ENCODE data around the gene KNOP1. TPM values are rescaled to one million over a fixed set of nuclear protein-coding genes. Genes with fewer than 3 reads are reported as not detected.

Gene KNOP1
- total RNA-seq, 2 donors from 2014 or later, result 16.8 to 32.8 TPM

DNA sequence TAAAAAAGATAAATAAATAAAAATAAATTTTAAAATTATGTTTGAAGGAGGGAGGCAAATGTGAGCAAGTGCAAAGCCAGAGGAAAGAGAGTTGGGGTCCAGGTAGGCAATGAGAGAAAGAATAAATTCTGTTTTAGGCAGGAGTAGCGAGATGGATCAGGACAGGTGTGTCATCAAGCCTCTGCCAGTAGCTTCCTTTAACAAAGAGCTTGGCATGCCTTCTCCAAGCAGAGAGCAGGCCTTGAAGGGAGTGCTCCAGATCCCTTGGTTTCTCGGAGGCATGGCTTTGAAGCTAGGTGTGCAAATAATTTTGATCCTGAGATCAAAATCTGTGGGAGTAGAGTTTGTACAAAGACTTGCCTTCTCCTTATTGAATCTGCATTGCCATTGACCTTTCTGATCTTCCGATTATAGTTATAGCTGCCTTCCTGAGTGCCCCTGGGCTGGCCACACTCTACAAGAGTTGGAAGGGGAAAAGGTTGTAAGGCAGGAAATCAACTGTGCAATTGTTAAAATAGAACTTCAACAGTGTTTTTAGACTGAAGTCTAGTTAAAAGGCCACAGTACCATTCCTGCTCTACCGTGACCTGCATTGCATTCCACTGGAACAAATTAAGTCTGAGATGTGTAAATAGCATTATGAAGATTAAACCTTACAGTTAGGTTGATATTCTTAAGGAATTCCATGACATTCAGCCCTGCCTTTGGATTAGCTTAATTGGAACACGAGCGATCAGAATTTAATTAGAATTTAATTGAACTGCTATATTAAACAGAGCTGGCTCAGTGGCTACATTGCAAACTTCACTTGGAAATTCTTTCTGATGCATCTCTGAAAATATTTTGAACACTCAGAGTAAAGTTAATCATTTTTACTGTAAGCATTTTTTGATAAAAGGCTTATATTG lies 33.7 kb upstream of the KNOP1 start:
- Mint-ChIP-seq H3K9me3 (no peaks in the 10 kb centered on the region), H3K27me3 (no peaks in the 10 kb centered on the region)
- DNase-seq (ENCODE audit: low spot score), result no peak

DNA sequence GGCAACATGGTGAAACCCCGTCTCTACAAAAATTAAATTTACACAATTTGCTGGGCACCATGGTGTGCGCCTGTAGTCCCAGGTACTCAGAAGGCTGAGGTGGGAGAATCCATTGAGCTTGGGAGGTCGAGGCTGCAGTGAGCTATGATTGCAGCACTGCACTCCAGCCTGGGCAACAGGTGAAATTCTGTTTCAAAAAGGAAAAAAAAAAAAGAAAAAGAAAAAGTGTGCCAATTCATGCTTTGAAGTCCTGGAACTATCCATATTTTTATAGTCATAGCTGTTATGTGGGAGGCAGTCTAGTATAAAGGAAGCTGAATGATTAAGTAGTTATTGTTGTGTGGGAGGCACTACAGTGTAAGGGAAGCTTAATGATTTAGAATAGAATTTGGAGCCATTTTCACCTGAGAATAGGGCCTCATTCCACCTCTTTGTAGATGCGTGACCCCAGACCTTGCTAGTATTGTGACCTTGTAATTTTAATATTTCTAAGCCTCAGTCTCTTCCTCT lies 31.6 kb upstream of the KNOP1 start:
- Mint-ChIP-seq H3K4me1 (ENCODE audit: low read depth in 2 of 2) (no peaks in the 10 kb centered on the region), H3K9me3 (no peaks in the 10 kb centered on the region), H3K27ac (no peak overlapping the region), H3K4me3 (no peak overlapping the region), H3K36me3 (no peaks in the 10 kb centered on the region), H3K27me3 (no peaks in the 10 kb centered on the region)
- no peak for ATAC-seq
- DNase-seq (ENCODE audit: low spot score), result no peak

More for the DNA sequence above, 33.7 kb upstream of the KNOP1 start:
- H3K4me1 Mint-ChIP-seq (ENCODE audit: low read depth in 2 of 2), result no peaks in the 10 kb centered on the region
- no peaks in the 10 kb centered on the region for H3K36me3 Mint-ChIP-seq
- no peak overlapping the region for H3K4me3 Mint-ChIP-seq
- ATAC-seq, result no peak
- no peak overlapping the region for H3K27ac Mint-ChIP-seq

DNA sequence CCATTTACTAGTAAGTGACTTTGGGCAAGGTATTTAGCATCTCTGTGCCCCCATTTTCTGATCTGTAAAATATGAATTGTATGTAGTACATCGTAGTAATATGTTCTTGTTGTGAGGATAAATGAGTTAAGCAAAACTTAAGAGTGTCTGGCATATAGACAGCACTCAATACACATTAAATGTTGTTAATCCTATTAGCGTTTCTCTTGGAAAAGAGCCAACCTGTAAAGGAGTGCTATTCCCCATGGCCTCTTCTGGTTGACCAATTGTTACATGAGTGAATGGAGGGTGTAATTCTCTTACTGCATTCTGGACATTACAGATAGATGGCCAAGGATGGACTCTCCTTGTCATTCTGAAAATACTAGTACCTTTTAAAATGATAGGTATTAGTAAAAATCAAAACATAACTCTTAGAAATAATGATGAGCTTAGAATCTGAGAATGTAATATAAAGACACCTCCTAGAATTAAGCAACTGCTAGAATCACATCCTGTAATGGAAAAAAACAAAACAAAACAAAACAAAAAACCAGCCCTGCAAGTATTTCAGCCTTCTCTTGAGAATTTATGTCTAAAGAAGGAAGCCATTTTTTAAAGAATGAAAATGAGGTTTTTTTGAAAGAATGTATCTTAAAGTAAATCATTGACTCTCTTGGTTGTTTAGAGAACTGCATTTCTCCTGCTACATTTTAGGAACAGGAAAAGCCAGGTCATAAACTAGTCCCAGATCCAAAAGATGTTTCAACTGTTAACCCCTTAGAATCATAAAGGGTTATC lies 30.6 kb upstream of the KNOP1 start:
- no peak overlapping the region for H3K4me3 Mint-ChIP-seq
- DNase-seq (ENCODE audit: low spot score) (no peak), ATAC-seq (no peak)
- no peaks in the 10 kb centered on the region for H3K4me1 Mint-ChIP-seq (ENCODE audit: low read depth in 2 of 2)
- H3K9me3 Mint-ChIP-seq, result no peaks in the 10 kb centered on the region
- H3K36me3 Mint-ChIP-seq, result no peaks in the 10 kb centered on the region
- no peaks in the 10 kb centered on the region for H3K27me3 Mint-ChIP-seq
- H3K27ac Mint-ChIP-seq, result no peak overlapping the region

DNA sequence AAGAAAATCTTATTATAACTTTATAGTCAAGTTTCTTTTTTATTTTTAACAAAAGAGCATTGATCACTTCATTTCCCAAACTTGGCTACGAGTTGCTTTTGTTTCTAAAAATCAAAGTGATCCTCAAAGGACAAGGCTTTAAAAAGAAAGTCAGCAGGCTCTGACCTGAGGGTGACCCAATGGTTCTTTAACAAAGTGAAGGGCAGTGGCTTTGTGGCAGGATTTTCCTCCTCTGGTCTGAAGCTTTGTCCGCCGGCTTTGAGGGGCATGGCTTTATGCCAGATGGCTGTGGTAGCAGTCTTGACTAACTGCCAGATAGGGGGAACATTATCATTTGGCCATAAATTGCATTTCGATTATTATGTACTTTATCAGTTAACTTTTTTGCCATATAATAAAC lies 28.5 kb upstream of the KNOP1 start:
- Mint-ChIP-seq H3K27ac (no peak overlapping the region), H3K9me3 (no peaks in the 10 kb centered on the region), H3K4me1 (ENCODE audit: low read depth in 2 of 2) (no peaks in the 10 kb centered on the region), H3K36me3 (no peaks in the 10 kb centered on the region), H3K27me3 (no peaks in the 10 kb centered on the region), H3K4me3 (no peak overlapping the region)
- DNase-seq (ENCODE audit: low spot score) (no peak), ATAC-seq (no peak)

DNA sequence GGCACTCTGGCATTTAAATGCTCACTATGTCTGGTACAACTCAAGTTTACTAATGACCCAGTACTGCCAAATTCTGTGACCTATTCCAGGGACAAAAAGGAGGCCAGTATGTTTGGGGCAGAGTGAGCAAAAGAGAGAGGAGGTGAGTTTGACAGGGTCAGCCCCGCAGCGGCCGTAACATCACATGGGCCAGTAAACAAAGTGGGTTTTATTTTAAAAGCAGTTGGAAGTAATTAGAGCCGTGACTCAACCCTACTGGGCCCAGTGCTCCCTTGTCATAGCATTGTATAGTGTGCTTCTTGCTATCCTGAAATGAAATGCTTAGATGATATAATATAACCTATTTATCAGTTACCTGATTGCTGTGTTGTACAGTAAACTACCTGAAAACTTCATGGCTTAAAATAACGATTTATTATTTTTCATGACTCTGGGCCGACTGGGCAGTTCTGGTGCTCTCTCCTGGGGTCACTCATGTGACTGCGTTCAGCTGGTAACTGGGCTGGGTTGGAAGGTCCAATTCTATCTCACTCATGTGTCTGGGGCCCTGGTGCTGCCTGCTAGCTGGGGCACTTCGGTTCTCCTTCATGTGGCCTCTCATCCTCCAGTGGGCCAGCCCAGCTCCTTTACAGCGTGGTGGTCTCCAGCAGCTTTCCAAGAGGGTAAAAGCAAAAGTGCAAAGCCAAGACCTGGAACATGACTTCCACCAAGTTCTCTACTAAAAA lies 27.4 kb upstream of the KNOP1 start:
- no peak for DNase-seq (ENCODE audit: low spot score)
- H3K4me3 Mint-ChIP-seq, result no peak overlapping the region
- H3K4me1 Mint-ChIP-seq (ENCODE audit: low read depth in 2 of 2), result no peaks in the 10 kb centered on the region
- H3K9me3 Mint-ChIP-seq, result no peaks in the 10 kb centered on the region
- H3K27me3 Mint-ChIP-seq, result peaks cover under 1% of the 10 kb centered on the region in 2 donors
- no peaks in the 10 kb centered on the region for H3K36me3 Mint-ChIP-seq
- ATAC-seq, result no peak
- no peak overlapping the region for H3K27ac Mint-ChIP-seq

DNA sequence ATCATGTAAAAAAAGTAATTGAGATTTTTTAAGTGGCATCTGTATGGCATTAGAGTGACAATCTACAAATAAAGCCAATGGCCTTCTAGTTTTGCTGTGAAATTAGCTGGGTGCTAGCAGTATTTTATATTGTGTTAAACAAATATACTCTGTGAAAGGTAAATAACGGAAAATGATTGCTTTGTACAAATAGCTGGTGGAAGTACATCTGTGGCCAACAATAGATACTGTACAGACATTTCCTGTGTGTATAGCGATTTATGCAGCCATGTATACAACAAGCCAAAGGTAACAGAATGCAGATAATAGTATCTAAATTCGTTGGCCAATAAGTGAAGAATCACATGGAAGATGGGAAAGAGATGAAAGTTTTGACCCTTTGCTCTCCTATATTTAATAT lies 26.6 kb upstream of the KNOP1 start:
- no peak overlapping the region for H3K27ac Mint-ChIP-seq
- H3K27me3 Mint-ChIP-seq, result peaks cover 7 to 8% of the 10 kb centered on the region in 2 donors
- no peaks in the 10 kb centered on the region for H3K9me3 Mint-ChIP-seq
- no peak overlapping the region for H3K4me3 Mint-ChIP-seq
- no peaks in the 10 kb centered on the region for H3K4me1 Mint-ChIP-seq (ENCODE audit: low read depth in 2 of 2)
- DNase-seq (ENCODE audit: low spot score) (no peak), ATAC-seq (no peak)
- no peaks in the 10 kb centered on the region for H3K36me3 Mint-ChIP-seq

DNA sequence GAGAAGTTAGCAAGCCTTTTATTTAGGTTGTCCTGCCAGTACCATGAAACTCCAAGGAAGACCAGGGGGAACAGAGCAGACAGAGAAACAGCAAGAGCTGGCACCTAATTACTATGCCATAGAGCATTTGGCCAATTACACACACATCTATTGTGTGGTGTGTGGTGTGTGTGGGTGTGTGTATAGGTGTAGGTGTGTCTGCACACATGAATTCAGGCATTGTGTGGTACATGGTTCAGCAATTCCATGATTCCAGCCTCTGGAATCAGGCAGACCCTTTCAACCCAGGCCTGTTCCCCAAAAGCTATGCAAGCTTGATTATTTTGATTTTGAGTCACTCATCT lies 25.8 kb upstream of the KNOP1 start:
- H3K4me1 Mint-ChIP-seq (ENCODE audit: low read depth in 2 of 2), result no peaks in the 10 kb centered on the region
- DNase-seq (ENCODE audit: low spot score), result no peak
- no peaks in the 10 kb centered on the region for H3K36me3 Mint-ChIP-seq
- peaks cover 8 to 11% of the 10 kb centered on the region in 2 donors for H3K27me3 Mint-ChIP-seq
- no peaks in the 10 kb centered on the region for H3K9me3 Mint-ChIP-seq
- H3K4me3 Mint-ChIP-seq, result no peak overlapping the region
- H3K27ac Mint-ChIP-seq, result no peak overlapping the region
- ATAC-seq, result no peak

DNA sequence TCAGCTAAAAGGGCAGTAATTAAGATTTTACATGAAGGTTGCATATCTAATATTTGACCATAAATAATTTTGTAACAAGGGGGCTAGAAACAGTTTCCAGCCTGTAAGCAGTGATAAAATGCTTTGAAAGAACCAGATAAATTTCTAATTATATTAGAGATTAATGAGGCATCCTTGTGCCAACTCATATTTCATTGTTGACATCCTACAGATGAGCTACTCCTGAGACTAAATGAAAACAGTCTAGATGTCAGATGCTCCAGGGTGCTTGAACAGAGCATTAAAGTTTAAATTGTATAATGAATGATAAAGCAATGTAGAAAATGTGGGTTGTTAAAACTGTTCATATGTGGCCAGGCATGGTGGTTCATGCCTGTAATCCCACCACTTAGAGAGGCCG lies 23.3 kb upstream of the KNOP1 start:
- Mint-ChIP-seq H3K36me3 (no peaks in the 10 kb centered on the region), H3K27ac (no peak overlapping the region), H3K4me3 (no peak overlapping the region), H3K4me1 (ENCODE audit: low read depth in 2 of 2) (no peaks in the 10 kb centered on the region), H3K27me3 (peaks cover 13 to 14% of the 10 kb centered on the region in 2 donors), H3K9me3 (no peaks in the 10 kb centered on the region)
- ATAC-seq (no peak), DNase-seq (ENCODE audit: low spot score) (no peak)

DNA sequence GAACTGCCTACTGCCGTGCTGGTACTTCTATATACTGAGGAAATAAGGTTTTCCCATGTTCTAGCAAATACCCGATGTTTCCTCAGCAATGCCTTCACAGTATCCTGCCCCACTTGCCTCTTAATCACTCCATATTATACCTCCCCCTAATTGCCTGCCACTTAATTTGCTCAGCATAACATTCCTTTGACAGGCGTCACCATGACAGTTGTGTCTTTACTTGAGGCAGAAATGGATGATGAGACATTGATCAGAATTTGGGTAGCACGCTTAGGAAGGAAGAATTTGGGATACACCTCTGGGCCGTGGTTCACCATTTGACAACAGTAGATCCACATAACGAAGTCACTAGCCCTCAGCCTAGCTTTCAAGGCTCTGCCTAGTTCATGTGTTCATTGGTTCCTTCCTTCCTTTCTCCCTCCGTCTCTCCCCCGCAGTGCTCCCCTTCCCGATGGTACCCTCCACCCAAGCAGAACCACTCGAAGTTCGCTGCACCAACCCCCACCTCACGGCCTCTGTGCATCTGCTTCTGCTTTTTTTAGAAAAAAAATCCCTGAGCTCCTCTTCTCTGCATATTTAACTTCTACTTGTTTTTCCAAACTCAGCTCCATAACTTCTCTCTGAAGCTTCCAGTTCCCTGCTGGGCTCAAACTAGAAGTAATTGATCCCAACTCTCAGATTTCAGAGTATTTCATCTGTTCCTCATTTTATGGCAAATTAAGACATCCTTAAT lies 19.4 kb upstream of the KNOP1 start:
- Mint-ChIP-seq H3K36me3 (no peaks in the 10 kb centered on the region), H3K4me1 (ENCODE audit: low read depth in 2 of 2) (no peaks in the 10 kb centered on the region), H3K9me3 (no peaks in the 10 kb centered on the region), H3K27me3 (peaks cover 13 to 14% of the 10 kb centered on the region in 2 donors), H3K27ac (no peak overlapping the region), H3K4me3 (no peak overlapping the region)
- no peak for ATAC-seq
- DNase-seq (ENCODE audit: low spot score), result no peak

DNA sequence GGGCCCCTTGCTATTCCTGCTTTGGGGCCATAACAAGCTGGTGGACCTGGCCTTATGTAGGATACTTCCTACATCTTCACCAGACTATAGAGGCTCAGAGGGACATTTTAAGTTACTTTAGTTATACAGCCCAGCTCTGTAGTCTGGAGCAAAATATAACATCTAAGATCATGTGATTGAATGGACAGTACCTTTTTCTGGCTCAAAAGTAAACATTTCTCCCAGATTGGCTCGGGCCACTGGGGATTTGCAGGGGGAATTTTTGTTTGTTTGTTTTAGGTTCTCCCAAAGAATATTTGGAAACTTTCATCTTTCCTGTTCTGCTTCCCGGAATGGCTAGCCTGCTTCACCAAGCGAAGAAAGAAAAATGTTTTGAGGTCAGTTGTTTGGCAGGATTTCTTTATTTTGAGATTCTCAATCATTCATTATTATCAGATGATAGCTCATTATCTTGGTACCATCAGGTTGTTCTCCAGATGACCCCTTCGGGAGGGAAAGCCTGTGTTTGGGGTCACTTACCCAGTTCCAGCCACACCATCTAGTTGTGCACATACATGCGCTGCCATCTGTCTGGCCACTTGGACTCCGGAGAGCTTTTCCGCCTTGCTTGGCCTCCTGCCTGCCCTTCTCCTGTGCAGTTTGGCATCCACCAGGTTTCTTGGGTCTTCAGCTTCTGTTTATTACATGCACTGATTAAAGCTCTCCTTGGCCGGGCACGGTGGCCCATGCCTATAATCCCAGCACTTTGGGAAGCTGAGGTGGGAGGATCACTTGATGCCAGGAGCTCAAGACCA lies 17.2 kb upstream of the KNOP1 start:
- no peaks in the 10 kb centered on the region for H3K36me3 Mint-ChIP-seq
- peaks cover 12 to 16% of the 10 kb centered on the region in 2 donors for H3K27me3 Mint-ChIP-seq
- H3K4me1 Mint-ChIP-seq (ENCODE audit: low read depth in 2 of 2), result no peaks in the 10 kb centered on the region
- no peaks in the 10 kb centered on the region for H3K9me3 Mint-ChIP-seq
- no peak overlapping the region for H3K27ac Mint-ChIP-seq
- DNase-seq (ENCODE audit: low spot score) (no peak), ATAC-seq (no peak)
- H3K4me3 Mint-ChIP-seq, result no peak overlapping the region

DNA sequence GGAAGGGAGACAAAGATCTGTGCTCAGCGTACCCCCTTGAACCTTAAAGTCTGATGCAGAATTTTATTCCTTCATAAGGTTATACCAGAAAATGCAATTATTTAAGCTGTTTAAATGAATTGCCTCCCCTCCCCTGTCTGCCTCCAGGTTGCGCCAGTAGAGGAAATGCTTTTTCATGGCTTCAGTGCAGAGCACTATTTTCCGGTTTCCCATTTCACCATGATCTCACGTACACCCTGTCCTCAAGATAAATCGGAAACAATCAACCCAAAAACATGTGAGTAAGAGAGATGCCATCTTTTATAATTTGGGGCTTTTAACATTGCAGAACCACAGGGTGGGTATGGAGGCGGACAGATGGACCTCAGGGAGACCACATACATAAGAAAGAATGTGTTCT lies 15.5 kb upstream of the KNOP1 start:
- ATAC-seq (no peak), DNase-seq (ENCODE audit: low spot score) (no peak)
- Mint-ChIP-seq H3K4me1 (ENCODE audit: low read depth in 2 of 2) (peaks cover 0 to 3% of the 10 kb centered on the region in 2 donors), H3K27ac (no peak overlapping the region), H3K4me3 (no peak overlapping the region), H3K36me3 (no peaks in the 10 kb centered on the region), H3K9me3 (no peaks in the 10 kb centered on the region), H3K27me3 (peaks cover 6 to 9% of the 10 kb centered on the region in 2 donors)

DNA sequence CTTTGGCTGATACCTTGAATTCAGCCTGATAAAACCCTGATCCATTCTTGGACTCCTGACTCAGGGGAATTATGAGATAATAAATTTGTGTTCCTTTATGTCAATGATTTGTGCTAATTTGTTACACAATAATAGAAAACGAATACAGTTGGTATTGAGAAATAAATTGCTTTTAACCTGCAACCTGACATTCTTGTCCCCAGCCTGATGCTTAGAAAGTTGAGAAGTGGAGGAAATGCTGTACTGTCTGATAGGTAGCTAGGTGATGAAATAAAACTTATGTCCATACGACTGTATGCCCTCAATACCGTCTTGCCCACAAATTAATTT lies 10.6 kb upstream of the KNOP1 start:
- H3K27me3 Mint-ChIP-seq, result peaks cover 0 to 7% of the 10 kb centered on the region in 2 donors
- DNase-seq (ENCODE audit: low spot score) (no peak), ATAC-seq (no peak)
- H3K4me1 Mint-ChIP-seq (ENCODE audit: low read depth in 2 of 2), result peaks cover 0 to 10% of the 10 kb centered on the region in 2 donors
- H3K4me3 Mint-ChIP-seq, result no peak overlapping the region
- no peak overlapping the region for H3K27ac Mint-ChIP-seq
- H3K9me3 Mint-ChIP-seq, result no peaks in the 10 kb centered on the region
- H3K36me3 Mint-ChIP-seq, result no peaks in the 10 kb centered on the region

DNA sequence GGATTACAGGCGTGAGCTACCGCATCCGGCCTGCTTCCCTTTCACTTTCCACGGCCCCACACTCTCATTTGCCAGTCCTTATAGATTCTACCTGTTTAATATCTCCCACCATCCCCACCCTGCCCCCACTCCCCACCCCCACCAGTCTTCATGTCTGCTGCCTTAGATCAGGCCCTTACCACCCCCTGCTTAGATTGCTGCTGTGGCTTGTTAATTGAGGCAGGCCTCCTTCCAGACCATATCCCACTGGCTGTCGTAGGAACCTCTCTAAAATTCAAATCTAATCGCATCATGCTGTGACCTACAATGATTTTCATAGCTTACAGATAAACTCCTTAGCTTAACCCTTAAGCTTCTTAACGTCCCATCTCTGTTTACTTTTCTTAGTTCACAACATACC lies 5.0 kb upstream of the KNOP1 start:
- no peak for ATAC-seq
- no peak overlapping the region for H3K27ac Mint-ChIP-seq
- H3K36me3 Mint-ChIP-seq, result no peaks in the 10 kb centered on the region
- DNase-seq (ENCODE audit: low spot score), result no peak
- no peak overlapping the region for H3K4me3 Mint-ChIP-seq
- peaks cover 0 to 4% of the 10 kb centered on the region in 2 donors for H3K4me1 Mint-ChIP-seq (ENCODE audit: low read depth in 2 of 2)
- peaks cover 0 to 3% of the 10 kb centered on the region in 2 donors for H3K27me3 Mint-ChIP-seq
- H3K9me3 Mint-ChIP-seq, result no peaks in the 10 kb centered on the region
